HTR-8/SVneo (cell line): ENCODE data around the gene CHD3.
"Not testable (repeated sequence)": the region's sequence is repeated elsewhere in the genome, so short reads cannot be mapped to it uniquely, and the experiment has no call there.

Source experiments
- DNase-seq: peaks from one replicate; pipeline ENCODE4 v3.0.0; 2011; ENCODE audit warnings: low spot score, mixed read lengths; ENCODE audit not compliant: insufficient read length
- FAIRE-seq: peaks from 2 replicates; lab custom pipeline; 2011; peaks lifted over from hg19 to GRCh38; lab: Jason Lieb, UNC

The CHD3 gene

DNA sequence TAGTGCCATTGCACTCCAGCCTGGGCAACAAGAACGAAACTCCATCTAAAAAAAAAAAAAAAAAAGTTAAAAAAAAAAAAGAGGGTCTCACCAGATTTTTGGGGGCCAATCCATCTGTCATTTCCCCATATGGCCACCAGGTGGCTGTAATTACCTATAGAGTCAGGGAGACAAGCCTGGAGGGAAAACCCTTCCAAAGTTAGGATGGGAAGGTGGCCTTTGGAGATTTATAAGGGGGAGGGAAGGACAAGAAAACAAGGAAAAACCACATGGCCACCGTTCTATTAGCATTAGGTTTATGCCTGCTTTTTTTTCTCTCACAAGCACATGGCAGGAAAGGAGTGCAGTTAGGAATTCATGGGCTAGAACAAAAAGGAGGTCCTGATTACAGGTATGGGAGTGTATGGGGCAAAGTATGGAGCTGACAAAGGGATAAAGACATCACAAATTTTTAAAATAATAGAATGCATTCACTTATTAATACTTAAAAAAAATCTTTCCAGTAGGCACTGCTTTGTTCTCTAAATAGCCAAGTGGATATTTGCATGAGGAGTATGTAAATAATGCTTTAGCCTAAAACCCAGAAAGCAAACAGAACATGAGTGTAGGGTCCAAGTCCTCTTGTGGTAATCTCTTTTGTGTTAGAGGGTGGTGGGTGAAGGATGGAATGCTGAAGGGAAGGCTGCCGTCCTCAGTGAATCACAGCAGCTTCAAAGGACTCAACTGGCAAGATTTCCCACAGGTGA lies 25.7 kb upstream of the CHD3 start:
- FAIRE-seq (no peak), DNase-seq (peak; percentile 66)

DNA sequence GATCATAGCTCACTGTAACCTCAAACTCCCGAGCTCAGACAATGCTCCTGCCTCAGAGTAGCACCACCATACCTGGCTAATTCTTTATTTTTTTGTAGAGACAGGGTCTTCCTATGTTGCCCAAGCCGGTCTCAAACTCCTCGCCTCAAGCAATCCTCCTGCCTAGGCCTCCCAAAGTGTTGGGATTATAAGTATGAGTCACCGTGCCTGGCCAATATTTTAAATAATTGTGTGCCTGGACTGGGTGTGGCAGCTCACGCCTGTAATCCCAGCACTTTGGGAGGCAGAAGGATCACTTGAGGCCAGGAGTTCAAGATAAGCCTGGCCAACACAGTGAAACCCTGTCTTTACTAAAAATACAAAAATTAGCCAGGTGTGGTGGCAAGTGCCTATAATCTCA lies 24.2 kb upstream of the CHD3 start:
- not testable (repeated sequence) for FAIRE-seq, DNase-seq

DNA sequence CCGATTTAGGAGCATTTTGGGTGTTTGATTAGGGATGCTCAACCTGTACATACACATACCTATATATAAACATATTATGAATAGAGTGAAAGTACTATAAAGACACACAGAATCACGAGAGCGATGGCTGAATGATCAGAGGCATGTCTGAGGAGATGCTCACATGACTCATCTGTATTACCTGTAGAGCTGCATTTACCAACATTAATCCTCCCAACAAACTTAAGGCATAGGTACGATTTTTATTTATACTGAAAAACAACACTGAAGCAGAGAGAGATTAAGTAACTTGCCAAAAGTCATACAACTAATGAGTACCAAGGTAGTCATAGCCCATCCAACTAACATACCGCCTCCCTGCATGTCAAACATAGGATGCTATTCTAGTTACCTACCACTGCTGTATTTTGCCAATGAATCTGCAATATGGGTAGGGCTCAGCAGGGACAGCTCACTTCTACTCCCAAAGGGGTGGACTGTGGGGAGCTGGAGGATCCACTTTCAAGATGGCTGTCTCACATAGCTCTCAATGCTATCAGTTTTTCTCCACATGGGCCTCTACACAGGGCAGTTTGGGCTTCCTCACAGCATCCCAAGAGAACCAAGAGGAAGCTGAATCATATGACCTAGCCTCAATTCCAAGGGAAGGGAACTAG lies 23.5 kb upstream of the CHD3 start:
- no peak for FAIRE-seq
- no peak for DNase-seq

DNA sequence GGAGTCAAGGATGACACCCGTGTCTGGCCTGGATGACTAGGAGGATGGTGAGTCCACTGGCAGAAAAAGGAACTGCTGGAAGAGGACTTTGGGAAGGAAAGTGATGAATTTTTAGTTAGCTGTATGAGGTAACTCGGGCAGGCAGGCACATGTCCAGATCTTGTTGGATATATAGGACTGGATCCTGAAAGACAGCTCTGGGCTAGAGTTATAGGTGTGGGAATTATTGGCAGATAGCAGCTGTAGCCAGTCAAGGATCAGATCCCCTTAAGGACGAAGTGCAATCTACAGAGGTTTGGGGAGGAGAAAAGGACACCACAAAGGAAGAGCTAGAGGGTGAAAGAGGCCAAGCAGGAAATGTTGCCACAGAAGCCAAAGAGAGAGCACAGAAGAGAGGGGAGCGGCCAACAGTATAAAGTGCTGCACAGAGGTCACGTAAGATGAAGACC lies 20.7 kb upstream of the CHD3 start:
- FAIRE-seq (no peak), DNase-seq (no peak)

DNA sequence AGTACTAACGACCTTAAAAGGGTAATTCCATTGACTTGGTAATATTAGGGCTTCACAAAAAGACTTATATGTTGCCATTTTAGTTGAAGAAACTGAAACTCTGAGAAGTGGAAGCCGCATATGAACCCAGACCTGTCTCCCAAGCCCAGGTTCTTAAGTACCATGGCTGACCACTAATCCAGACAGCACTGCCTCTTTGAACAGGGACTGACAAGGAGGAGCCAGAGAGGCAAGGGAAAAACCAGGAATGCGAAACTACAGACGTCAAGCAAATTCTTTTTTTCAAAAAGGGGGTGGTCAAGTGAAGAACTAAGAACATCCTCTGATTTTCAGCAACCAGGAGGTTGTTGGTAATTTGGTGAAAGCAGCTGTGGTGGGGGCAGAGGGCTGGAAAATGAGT lies 15.5 kb upstream of the CHD3 start:
- DNase-seq: no peak
- FAIRE-seq: no peak

DNA sequence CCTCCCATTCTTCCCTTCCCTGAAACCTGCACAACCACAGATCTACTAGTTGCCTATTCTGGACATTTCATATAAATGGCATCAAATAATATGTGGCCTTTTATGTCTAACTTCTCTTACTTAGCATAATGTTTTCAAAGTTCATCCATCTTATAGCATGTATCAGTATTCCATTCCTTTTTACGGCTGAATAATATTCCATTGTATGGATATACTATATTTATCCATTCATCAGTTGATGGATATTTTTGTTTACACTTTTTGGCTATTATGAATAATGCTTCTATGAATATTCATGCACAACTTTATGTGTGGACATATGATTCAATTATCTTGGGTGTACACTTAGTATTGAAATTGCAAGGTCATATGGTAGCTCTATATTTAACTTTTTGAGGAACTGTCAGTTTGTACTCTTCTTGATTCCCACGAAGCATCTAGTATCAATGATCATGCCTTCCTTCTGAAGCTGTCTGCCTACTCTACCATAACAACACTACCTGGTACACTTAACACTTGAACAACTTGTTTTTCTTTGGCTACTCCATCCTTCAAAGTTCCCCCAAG lies 12.7 kb upstream of the CHD3 start:
- DNase-seq (no peak), FAIRE-seq (no peak)

DNA sequence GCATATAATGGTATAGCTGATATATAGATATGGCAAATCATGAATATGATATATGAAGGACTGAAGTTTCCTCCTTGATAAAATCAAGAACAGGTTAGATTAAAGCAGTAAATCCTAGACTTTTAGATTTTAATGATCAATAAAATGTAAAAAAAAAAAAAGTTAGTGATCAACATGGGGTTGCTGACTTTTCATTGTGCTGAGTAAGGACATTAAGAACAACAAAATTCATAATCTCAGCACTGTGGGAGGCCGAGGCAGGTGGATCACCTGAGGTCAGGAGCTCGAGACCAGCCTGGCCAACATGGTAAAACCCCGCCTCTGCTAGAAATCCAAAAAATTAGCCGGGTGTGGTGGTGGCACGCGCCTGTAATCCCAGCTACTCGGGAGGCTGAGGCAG lies 10.4 kb upstream of the CHD3 start:
- FAIRE-seq (no peak), DNase-seq (no peak)

DNA sequence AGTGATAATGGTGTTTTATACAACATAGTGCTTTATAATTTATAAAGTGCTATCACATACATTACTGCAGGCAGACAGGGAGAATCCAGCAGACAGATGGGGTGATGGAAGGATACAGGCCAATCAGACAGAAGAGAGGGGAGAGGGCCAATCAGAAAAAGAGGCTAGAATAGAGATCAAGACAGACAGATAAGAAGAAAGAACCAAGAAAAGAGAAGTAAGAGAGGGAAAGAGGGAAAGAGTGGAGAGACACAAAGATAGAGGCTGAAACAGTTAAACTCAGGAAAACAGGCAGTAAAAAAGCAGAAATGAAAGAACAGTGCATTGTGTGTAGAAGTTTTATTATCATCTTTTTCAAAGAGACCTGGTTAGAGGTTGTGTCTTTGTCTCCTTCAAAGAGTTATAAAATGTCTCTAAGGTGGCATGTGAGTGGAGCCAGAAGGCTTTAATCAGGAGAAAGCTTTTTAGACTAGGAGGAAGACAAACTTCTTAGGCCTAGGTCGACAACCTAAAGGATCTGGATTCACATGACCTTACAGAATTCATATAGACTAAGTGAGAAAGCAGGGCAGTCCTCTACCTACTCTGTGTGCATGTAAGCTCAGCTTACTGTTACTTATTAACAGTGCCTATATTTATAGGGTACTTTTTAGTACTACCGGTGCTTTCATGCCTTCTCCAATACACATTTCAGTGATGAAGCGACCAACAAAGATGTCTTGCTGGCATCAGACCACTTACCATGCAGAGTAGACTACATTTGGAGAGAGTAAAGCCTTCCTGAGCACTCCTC lies 8.3 kb upstream of the CHD3 start:
- no peak for DNase-seq
- no peak for FAIRE-seq

DNA sequence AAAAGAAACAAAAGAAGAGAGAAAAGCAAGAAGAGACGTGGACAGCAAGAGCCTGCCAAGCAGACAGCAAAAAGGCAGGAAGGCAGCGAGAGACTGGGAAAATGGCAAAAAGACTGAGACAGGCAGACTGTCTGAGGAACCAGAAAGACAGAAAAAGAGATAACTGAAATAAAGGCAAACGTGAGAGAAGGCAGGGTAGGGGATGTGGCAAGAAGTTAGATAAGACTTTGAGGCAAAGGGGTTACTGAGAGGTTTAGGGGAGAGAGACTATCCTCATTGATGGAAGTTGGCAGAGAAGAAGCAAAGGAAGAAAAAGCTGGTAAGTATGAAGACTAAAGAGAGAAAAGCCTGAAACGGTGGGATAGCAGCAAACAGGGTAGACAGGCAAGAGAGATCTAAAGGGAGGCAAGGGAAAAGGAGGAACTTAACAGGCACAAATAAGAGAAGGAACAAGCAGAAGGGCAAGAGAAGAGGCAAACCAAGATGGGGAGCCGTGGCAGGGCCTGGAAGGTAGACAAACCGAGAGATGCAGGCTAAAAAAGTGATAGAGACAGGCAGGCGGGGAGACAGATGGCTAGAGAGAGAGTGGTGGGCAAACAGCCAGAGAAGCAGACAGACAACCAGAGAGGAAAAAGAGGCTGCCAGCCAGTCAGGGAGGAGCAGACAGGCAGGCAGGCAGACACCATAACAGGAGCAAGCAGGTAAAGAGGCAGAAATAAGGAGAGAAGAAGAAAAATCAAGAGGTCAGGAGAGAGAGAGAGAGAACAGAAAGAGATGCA lies 7.1 kb upstream of the CHD3 start:
- DNase-seq (no peak), FAIRE-seq (no peak)

DNA sequence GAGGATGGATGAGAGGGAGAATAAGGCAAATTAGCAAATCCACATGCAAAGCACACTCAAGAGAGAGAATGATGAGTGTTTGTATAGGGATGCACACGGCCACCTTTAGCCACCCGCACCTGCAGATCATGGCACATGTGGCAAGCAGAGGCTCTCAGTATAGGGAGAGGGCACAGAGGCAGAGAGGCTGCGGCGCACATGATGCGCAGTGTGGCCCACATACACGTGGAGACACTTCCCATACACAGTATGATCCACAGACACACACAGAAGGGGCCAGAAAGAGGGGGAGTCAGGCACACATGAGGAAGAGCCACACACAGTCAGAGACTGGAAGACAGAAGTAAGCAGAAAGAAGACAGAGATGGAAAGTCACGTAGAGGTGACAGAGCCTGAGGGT lies 6.5 kb upstream of the CHD3 start:
- DNase-seq: no peak
- peak; percentile 49 for FAIRE-seq

DNA sequence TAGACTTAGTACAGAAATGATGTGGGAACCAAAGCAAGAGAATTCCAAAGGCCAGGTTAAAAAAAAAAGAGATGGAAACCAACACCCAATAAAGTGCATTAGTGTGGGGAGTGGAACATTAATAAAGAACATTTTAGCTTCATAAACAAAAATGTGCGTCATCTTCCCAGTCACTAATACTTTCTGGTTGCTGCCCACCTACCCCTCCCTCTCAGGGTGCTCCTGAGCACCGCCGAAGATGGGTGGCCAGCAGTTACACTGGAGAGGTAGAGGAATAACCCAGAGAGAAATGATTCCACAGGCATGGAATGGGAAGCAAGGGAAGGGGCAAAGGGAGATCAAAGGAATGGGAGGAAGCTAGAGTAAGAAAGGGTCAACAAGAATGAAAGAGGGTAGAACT lies 6.0 kb upstream of the CHD3 start:
- DNase-seq (no peak), FAIRE-seq (no peak)

DNA sequence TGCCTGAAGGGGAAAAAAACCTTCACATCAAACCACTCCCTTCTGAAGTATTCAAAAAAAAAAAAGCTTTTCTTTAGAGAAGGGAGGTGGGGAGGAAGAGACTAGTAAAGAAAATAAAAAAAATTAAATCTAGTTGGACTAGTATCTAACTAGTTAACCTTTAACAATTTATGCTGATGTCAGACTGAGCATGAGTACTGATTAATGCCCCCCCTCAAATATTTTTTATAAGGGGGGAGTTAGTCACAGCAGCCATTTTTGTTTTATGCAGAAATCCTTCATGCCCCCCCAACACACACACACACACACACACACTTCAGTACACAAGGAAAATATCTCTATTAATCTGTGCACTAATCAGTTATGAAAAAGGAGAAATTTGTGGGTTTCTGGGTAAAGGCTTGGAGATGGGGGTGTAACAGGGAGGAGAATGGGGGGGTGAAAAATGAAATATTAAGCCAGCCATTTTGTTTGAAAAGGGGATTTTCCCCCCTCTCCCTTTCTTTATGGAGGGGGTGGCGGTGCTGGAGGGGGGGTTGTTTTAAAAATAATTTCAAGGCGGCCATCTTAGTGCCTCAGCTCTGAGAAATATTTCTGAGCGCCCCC lies 4.7 kb upstream of the CHD3 start:
- FAIRE-seq (no peak), DNase-seq (peak; percentile 13)

DNA sequence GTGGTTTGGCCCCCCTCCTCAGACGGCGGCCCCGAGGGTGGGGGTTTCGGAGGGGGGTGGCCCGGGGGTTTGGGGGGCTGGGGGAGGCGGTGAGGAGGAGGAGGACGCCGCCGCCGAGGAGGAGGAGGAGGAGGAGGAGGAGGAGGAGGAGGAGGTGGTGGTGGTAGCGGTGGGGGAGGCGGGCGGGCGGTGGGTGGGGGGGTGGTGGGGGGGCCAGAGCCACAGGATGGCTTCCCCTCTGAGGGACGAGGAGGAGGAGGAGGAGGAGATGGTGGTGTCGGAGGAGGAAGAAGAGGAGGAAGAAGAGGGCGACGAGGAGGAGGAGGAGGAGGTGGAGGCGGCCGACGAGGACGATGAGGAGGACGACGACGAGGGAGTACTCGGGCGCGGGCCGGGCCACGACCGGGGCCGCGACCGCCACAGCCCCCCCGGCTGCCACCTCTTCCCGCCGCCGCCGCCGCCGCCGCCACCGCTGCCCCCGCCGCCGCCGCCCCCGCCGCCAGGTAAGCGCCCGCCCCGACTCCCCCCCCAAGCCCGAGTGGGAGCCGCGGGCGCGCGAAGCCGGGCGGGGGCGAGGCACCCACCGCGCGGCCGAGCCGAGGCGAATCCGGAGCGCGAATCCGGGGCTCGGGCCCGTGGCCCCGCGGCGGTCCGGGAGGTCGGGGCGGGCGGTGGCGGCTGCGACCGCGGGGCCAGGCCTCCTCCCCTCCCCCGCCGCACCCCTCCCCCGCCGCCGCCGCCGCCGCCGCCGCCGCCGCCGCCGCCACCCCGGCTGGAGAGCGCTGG lies 3.8 kb upstream of the CHD3 start:
- FAIRE-seq (no peak), DNase-seq (peak; percentile 11)

DNA sequence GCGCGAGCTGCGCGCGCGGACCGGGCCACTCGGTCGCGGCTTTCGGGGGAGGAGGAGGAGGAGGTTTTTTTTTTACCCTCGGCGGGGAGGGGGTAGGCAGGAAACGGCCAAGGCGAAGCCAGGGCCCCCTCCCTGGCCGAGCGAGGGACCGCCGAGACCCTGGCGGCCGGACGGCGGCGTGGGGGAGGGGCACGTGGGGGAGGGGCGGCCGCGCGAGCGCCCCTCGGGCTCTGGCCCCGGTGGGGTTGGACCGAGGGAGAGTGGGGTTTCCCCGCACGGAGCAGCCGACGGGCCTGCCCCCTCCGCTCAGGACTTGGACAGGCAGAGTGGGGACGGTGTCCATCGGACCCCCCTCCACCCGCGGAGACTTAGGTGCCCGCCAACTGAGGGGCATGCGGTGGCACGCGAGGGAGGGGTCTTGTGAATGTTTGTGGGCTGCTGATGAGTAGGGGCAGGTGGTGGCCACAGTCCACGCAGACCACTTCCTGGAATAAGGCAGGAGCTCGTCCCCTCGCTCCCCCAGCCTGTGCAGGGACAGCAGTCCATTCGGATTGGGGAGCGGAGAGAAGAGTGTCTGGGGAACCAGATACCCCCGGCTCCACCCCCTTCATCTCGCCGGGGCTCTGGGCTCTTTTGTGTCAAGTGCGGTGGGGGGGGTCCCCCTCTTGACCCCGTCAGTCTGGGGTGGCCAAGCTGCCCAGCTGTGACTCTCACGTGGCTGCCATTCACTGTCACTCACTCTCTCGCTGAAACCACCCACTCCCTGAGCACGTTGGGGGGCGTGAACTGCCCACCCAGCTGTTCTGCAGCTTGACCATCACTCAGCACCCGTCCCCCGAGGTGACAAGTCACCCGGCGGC lies 3.0 kb upstream of the CHD3 start:
- DNase-seq (peak; percentile 73), FAIRE-seq (peak; percentile 89)

DNA sequence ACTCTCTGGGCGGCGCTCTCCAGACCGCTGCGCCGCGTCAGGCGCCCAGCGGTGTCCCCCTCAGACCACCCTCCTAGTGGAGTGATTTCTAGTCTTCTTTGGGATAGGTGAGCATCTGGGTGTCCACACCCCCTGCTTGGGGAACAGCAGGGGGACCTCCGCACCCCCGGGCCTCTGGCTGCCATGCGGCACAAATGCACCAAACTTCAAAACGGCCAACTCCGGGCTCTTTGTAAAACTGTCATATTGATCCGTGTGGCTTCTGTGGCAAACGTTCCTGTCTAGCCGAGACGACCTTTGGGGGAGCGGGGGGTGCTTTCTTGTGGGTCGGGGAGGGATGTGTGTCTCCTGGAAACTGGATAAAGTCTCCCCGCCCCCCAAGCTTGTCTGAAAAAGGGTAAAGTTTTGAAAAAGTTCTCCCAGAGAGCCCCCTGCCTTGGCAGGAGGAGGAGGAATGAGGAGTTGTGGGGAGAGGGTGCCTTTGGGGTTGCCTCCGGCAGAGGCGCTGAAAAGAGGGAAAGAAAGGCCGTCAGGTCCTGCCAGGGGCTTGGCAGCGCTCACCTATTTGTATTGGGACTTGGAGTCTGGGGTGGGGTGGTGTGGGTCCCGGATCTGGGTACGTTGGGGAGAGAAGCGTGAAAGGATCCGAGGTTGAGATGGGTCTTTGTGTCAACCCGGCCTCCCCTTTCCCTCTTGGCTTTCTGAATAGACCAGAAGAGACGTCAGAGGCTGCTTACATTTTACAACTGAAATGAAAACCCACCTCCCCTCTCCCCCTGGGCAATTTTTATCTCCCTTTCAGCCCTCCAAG lies 2.2 kb upstream of the CHD3 start:
- FAIRE-seq (no peak), DNase-seq (peak; percentile 18)

DNA sequence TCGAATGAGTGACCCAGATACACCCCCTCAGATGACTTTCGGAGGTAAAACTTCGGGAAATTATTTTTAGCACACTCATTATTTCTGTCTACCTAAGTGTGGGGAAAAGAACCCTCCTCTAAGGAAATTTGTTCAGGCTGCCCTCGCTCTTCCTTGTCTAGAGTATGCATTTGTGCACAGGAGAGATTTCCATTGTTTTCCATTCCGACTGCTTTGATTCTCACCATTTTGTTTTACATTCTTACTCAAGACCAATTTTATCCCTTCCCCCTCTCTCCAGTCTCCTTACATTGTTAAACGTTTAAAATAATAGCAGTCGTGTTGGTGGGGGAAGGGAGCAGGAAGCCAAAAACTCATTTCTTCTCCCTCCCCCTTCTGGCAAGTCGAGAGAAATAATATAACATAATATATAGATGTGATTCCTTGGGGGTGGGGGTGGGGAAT lies 1.5 kb upstream of the CHD3 start:
- FAIRE-seq (no peak), DNase-seq (peak; percentile 14)
